Stimulated activated CD4-positive, alpha-beta T cell treated with anti-CD3 and anti-CD28 coated beads, Interleukin-1b, Interleukin-23, amount 100 ng/mL, for 4 hours (primary cell): ENCODE data around the gene ATXN1.

Experiments used
- DNase-seq, 2 donors: peaks; one replicate each; pipeline ENCODE4 v3.0.0-alpha.2; 2020; ENCODE audit warnings: low read depth in 2 of 2

The ATXN1 gene

DNA sequence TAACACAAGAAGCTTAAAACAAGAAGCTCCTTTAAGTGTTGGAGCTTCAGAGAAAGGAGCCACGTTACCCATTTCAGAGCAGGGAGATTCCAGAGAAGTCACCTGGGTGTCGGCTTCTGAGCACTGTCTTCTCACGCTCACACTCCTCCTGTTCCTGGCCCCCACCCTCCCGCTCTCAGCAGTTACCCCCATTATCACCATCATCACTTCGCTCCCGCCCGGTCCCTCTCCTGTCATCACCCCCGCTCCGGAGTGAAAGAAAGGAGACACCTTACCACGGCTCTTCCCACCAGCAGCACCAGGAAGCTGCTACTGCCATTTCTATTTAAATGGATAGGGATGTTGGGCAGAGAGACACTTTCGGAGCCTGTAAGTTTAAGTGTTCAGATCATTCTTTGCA, 399.0 kb downstream of the ATXN1 start:
- DNase-seq = no peak

DNA sequence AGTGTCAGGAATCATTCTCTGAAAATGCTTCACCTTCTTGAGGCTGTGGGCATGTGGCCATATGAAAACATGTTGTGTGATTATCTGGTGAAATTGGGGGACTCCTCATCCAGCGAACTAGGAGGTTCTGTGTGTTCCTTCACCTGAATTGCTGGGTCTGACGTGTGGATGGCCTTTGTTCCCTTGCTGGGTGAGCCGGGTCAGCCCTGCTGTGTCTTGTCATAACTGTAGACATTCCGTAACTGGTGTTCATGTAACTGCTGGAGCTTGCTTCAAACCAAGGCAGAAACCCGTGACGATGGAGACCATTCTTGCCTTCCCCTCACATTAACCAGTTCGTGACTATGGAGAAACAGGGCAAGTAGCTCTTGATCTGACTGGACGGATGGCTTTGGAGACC, 399.4 kb downstream of the ATXN1 start:
- no peak for DNase-seq

DNA sequence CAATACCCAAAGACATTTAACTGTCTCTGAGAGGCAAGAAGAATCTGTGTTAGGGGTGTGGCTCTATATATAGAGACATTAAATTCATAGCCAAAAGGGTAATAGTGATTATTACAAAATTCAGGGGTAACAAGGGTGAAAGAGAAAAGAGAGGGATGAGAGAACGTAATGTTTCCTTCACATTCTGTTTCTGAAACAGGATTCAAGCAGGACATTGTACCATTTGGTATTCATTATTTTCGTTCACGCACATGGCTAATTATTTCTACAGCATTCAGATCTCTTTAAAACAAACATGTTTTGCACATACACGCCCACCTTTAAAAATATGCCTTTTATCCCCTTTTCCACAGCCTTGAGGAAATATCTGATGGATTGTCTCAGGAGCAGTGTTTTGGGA, 400.1 kb downstream of the ATXN1 start:
- DNase-seq = no peak

DNA sequence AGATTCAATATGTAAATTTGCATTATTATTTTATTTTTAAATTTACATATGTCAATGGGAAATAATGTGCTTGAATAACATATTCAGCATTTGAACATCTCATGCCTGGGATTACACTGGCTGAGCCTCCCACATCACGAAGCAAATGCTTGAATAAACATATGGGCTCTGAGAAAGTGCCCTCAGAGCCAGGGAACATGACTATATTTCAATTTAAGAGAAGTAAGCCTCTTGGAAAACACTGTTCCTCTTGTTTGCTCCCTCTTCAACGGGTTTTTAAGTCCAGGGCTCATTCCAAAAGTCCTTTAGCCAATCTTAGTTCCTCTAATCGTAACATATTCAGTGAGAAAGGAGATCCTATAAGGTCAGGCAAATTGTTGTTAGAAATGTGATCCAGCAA, 400.9 kb downstream of the ATXN1 start:
- DNase-seq = no peak

DNA sequence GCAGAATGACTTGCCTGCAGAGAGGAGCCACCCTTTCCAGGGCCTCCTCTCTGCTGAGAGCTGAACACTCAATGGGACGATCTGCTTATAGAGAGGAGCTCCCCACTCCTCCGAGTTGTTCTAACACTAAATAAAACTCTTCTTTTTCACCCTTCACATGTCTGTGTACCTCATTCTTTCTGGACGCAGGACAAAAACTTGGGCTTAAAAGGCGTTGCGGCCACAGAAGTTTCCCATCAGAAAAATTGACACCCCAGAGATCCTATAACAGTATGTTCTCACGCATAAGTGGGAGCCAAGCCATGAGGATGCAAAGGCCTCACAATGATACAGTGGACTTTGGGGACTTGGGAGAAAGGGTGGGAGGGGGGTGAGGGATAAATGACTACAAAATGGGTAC, 401.7 kb downstream of the ATXN1 start:
- no peak for DNase-seq

DNA sequence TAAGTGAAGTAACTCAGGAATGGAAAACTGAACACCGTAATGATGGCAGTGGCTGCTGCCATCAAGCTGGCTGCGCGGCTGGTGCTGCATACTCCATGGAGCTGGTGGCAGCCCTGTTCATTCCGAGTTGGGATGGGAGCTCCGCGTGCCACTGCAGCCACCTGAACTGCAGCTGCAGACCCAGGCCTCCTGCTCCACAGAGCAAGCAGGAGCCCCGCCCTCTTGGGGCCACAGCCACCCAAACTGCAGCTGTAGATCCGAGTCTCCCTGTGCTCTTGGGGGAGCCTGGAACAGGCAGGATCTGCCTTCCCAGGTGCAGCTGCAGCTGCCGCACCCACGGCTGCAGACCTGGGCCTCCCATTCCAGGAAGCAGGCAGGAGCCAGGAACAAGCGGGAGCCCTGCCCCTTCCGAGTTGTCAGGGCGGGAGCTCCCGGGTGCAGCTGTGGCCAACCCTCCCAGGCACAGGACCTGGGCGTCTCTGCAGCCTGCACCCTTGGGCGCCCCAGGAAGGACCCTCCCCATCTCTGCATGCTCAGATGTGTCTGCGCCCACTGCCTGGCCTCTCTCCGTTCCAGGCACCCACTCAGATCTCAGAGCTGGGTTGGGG, 402.6 kb downstream of the ATXN1 start:
- no peak for DNase-seq

DNA sequence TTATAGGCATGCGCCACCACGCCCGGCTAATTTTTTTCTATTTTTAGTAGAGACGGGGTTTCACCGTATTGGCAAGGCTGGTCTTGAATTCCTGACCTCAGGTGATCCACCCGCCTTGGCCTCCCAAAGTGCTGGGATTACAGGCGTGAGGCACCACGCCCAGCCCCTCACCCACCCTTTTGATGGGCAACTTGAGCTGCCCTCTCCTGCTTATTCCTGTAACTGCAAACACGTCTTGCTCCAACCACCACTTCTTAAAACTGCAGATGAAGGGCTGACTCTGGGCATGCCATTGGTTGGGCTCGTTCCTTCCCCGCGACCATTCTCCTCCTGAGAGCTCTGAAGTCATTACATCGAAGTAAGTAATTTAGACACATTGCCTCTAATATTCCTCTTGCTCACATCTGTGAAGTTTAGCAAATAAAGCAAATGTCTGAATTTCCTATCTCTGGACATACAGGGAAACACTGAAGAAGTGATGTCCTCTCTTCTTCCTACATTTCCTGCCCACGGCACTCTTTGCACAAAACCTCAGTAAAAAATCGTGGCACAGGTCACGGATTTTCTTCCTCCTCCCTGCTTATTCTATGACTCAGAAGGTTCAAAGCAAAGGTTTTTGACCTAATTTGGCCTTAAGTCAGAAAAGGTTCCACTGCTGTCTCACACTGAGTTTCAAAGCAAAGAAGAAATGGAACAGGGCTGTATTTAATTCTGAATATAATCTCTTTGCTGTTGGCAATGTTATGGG, 405.4 kb downstream of the ATXN1 start:
- DNase-seq = no peak

DNA sequence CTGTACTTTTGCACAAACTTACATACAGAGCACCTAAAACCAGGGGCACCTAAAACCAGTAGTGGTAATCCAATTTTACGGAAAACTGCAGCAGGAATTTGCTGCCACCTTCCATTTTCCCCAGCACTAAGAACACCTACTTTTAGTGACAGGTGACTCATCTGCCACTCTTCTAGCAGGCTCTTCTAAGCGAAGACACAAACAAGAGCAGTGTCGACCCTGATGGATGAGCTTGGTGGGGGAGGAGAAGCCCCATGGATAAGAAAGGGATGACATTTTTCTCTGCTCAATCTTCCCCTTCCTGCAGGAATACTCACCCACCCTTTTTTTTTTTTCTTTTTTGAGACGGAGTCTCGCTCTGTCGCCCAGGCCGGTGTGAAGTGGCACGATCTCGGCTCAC, 406.0 kb downstream of the ATXN1 start:
- DNase-seq = no peak

DNA sequence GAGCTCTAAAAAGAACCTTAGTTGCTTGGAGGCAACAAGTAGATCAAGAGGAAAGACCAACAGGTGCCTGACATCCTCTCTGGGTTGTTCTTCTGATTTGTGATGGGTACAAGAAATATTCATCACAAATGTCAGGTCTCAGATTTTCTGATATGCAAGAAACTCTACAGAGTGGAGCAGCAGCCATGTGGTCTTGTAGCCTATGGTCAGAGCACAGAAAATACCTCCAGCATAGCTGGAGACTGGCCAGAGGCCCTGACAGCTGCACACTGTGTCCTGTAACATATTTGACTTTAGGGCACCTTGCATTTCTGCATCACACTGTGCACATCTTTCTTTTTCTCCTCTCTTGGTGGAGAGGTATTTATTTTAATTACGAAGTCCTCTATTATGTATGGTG, 406.6 kb downstream of the ATXN1 start:
- DNase-seq = no peak

DNA sequence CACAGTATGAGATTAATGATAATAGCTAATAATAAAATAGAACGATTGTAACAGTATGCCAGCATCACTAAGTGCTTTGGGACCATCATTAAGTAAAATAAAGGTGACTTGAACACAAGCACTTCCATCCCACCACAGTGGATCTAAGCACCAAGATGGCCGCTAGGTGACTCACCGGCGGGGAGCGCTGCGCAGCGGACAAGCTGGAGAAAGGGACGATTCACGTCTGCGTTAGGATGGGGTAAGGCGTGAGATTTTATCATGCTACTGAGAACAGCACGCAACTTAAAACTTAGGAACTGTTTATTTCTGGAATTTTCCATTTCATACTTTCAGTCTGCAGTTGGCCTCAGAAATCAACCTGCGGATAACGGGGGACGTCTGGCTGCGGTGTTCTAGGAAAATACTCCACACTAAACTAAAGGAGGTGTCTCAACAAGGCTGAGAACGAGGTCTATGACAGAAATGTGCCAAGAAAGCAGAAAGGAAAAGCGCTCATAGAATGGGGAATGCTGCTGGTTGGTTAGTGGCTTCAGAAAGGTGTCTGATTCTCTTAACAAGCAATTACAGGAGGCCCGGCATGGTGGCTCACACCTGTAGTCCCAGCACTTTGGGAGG, 408.3 kb downstream of the ATXN1 start:
- DNase-seq = no peak

DNA sequence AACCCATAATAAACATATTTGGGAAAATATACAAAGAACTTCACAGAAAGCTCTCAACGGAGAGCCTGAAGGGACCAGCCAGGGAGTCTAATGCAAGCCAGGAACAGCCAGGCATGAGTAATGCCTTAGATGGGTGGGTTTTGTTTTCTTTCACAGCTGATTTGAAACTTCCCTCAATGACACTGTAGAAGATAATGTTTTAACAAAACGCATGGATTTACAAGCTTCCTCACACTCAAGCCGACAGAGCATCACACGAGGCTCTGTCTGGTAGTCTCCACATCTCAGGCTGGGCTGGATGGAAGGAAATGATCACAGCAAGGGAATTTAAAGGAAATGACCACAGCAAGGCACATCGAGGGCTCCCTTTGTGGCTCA, 409.0 kb downstream of the ATXN1 start:
- no peak for DNase-seq

DNA sequence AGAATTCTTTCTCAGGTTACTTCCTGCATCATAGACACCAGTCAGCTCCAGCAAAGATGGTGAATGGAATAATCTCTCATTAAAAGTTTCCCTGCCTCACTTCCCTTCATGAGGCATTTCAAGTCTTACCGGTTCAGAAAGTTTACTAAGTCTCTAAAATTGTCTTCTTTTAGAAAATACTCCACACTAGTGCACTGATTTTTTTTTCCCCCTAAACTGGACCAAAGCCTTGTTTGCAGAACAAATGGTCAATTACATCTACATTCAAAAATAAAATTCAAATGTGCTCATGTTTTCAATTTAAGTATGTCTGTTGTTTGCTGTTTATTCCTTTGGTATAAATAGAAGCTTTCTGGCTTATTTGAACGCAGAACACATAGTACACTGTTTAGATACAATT, 411.7 kb downstream of the ATXN1 start:
- no peak for DNase-seq

DNA sequence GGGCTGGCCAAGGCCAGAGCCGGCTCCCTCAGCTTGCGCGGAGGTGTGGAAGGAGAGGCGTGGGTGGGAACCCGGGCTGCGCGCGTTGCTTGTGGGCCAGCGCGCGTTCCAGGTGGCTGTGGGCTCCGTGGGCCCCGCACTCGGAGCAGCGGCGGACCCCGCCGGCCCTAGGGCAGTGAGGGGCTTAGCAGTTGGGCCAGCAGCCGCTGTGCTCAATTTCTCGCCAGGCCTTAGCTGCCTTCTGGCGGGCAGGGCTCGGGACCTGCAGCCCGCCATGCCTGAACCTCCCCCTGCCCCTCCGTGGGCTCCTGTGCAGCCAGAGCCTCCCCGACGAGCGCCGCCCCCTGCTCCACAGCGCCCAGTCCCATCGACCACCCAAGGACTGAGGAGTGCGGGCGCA, 414.4 kb downstream of the ATXN1 start:
- no peak for DNase-seq

DNA sequence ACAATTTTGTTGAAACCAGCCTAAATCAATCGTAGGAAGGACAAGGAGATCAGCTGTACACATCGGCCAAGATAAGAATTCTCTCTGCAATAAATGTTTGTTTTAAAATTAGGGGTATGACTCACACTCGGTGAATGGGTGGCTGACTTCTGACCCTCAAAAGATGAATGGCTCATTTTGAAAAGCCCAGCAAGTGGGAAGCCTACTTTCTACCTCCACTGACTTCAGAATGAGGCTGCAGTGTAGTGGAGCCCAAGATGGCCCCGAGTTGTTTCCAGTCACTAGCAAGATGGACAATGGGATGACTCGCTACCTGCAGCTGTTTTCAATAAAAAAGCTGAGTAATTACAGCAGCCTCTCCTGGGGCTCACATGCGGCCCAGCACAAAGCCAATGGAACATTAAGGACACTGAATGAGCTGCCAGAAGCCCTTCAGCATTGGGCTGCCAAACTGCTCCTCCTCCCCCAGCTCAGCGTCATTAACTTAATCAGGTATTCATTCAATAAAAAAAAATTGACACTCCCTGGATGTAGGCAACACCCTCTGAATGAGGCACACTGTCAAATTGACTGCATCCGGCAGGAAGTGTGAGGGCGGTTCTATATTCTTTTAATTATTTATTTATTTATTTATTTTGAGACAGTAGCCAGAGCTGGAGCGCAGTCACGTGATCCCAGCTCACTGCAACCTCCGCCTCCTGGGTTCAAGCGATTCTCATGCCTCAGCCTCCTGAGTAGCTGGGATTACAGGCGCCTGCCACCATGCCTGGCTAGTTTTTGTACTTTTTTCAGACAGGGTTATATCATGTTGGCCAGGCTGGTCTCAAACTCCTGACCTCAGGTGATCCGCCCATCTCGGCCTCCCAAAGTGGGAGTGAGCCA, 415.6 kb downstream of the ATXN1 start:
- no peak for DNase-seq

DNA sequence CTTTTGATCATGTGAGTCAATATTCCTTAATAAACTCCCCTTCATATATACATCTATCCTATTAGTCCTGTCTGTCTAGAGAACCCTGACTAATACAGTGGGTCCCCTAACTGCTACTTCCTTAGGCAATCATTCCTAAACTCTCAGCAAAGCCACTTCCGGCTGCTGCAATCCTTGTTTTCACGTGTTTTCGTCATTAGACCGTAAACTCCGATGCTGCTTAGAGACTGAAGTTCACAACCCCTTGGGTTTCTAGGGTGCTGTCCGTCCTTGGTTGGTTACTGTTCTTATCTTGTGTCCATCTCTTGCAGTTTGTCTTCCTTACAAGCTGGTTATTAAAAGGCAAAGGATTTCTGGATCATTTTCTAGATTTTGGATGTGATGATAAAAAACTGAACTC, 416.5 kb downstream of the ATXN1 start:
- DNase-seq = no peak

DNA sequence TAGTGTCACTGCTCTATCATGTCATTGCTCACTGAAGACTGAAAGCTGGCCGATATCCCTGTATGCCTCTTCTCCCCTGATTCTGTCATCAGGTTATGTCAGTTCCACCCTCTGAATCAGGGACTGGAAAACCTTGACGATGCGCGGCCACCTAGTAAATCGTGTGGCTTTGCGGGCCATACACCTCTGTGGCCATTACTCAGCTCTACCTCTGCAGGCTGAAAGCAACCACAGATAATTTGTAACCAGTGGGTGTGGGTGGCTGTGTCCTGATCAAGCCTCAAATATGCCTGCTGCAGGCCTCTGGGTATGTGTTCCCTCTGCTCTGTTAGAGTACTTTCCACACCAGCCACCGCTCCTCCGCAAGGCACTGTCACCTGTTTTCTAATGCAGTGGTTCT, 417.7 kb downstream of the ATXN1 start:
- no peak for DNase-seq

DNA sequence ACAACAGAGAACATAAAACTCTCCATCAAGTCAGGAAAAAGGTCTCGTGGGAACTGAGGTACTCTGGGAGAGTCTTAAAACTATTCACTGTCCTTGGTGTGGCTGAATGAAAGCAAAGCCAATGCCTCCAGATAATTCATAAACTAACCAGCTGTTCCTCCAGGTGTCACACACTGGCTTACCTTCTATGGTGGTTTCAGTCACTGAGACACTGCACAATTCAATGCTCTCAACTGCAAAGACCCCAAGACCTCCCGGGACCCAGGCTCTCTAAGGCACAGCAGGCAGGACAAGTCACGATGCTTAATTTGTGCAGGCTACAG, 422.0 kb downstream of the ATXN1 start:
- no peak for DNase-seq

DNA sequence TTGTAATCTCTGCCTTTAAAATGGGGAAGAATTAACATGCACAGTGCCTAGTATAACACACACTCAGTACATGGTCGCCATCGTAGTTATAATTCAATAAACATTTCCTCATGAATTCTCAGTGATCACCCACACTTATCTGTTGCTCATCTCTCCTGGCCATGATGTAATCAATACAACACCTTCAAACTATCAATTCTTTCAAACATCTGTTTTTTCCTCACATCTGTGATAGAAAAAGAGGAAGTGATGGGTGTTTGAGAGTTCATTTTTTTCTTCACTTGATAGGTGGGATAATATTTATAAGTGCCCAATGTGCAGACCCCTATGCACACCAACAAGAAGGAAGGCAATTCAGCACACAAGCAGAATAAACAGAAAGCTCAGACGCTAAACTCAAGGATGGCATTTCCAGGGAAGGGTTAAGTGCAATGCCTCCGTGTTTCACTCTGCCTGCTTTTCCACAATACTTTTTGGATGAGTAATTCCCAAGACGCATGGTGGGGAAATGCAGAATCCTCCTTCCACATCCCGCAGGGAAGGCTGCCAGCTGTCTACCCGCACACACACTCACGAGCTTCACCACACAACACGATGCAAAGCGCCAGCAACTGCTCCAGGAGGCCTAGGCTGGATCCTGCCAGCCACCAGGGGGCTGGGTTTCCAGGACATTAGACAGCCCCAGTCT, 422.5 kb downstream of the ATXN1 start:
- no peak for DNase-seq

DNA sequence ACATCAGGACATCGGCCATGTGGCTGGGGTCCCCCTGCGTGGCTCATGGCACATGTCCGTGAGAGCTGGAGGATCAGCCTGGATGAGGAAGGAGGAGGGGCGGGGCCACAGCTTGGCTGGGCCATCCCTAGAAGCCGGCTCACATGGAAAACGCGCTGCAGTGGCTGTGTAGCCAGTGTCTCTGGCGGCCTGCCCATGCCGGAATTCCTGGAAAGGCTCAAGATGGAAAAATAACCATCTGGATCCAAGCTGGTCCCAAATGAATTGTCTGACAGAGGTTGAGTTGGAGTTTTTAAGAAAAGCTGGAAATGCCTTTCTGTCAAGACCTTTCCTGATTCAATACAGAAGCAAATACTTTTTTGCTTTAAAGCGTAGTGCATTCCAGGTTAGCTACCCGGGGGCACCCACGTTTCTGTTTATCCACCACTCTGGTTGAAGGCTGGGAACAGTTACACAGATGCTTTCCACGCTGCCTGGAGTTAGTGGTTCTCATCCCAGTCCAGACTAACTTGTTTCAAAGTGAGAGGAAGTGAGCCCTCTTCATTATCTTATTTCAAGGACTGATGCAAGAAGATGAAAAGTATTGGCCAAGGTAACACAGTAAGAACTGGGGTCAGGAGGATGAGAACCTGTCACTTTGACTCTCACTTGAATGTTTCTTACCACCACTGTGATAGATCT, 423.8 kb downstream of the ATXN1 start:
- DNase-seq = no peak

DNA sequence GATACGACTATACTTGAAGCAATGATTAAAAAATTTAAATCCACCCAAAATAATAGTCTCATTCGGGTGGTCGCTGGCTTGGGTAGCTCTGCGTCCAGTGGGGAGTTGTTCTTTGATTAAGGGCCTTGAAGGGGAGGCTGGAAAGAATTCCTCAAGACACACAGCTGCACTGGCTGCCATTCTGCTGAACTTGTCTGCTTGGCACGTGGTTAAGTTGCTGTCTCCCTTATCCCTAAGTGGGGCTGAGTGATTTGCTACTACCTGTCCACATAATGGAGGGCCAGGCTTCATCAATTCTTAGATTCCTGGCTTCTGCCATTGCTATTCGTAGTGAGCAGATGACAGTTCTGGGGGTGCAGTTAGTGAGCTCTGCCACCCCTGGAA, 424.4 kb downstream of the ATXN1 start:
- DNase-seq = no peak

DNA sequence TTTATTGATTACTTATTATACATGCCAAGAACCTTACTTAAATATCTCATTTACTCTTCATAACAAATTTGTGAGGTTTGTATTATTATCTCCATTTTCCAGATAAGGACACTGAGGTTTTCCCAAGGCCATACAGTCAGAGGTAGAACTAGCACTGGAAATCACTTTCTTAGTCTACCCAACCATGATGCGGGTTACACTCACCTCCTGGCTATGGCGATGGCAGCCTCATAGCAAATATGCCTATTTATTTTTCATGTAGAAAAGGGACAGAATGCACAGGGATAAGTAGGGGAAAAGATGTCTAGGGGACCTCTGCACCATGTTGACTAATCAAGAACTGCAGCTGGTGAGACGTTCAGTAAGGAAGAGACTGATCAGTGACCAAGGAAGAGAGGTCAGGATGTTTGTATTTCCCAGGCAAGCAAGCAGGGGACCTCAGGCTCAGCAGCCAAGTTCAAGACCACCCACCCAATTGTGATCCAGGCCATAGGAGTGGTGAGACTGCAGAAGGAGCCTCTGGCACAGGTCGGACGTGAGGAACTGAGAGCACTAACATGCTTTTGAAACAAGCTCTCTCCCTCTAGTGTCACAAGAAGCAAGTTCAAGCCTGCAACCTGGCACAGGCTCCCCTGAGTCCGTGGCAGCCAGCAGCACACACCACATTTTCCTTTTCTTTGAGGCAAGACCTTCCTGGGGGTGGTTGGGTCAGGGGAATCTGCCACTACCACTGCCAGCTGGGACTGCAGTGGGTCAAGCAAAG, 425.0 kb downstream of the ATXN1 start:
- DNase-seq = no peak
